ENCODE measurements around the gene C10orf53. TPM values are rescaled to one million over a fixed set of nuclear protein-coding genes. Genes with fewer than 3 reads are reported as not detected.

The C10orf53 gene
- total and polyA plus RNA-seq, 2 donors from 2014 or later: not detected

- Histone ChIP-seq H3K27ac (ENCODE audit: low read depth in 2 of 2, low read length in 2 of 2) (no peak overlapping the region), H3K27me3 (ENCODE audit: control insufficient read depth, insufficient read depth, low read length) (peaks cover 2% of the 10 kb centered on the region), H3K4me3 (ENCODE audit: low read length in 3 of 3) (no peak overlapping the region), H3K9me3 (ENCODE audit: control insufficient read depth in 2 of 3, insufficient read depth in 1 of 3, low read length in 3 of 3) (peaks cover 0 to 3% (median 0%) of the 10 kb centered on the region in 3 donors), H3K36me3 (ENCODE audit: control insufficient read depth in 2 of 3, insufficient read depth in 3 of 3, low read length in 3 of 3) (no peaks in the 10 kb centered on the region), H3K4me1 (ENCODE audit: control insufficient read depth in 2 of 3, insufficient read depth in 2 of 3, low read depth in 1 of 3, low read length in 3 of 3) (no peaks in the 10 kb centered on the region), H3K9ac (ENCODE audit: low read length in 3 of 3) (no peak overlapping the region)
- DNase-seq: no peak
- no peak for FAIRE-seq
- intact Hi-C loops (cut with DNase I): no loop called here
- TF ChIP-seq, protein P1, sequence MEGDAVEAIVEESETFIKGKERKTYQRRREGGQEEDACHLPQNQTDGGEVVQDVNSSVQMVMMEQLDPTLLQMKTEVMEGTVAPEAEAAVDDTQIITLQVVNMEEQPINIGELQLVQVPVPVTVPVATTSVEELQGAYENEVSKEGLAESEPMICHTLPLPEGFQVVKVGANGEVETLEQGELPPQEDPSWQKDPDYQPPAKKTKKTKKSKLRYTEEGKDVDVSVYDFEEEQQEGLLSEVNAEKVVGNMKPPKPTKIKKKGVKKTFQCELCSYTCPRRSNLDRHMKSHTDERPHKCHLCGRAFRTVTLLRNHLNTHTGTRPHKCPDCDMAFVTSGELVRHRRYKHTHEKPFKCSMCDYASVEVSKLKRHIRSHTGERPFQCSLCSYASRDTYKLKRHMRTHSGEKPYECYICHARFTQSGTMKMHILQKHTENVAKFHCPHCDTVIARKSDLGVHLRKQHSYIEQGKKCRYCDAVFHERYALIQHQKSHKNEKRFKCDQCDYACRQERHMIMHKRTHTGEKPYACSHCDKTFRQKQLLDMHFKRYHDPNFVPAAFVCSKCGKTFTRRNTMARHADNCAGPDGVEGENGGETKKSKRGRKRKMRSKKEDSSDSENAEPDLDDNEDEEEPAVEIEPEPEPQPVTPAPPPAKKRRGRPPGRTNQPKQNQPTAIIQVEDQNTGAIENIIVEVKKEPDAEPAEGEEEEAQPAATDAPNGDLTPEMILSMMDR (IDR thresholded peaks at IDR 0.05; ENCODE audit: borderline replicate concordance, extremely low read depth, insufficient read depth): no peak
These were observed 17.2 kb upstream of the C10orf53 start for GRCh38 chr10:49662169-49662830.

GRCh38 chr10:49663596-49663995 is 15.9 kb upstream of the C10orf53 start:
- H3K9me3 ChIP-seq (ENCODE audit: control insufficient read depth in 2 of 3, insufficient read depth in 1 of 3, low read length in 3 of 3): peaks cover 0 to 3% (median 0%) of the 10 kb centered on the region in 3 donors
- no peaks in the 10 kb centered on the region for H3K4me1 ChIP-seq (ENCODE audit: control insufficient read depth in 2 of 3, insufficient read depth in 2 of 3, low read depth in 1 of 3, low read length in 3 of 3)
- no peak overlapping the region for H3K9ac ChIP-seq (ENCODE audit: low read length in 3 of 3)
- intact Hi-C loops (cut with DNase I): no loop called here
- no peak overlapping the region for H3K27ac ChIP-seq (ENCODE audit: low read depth in 2 of 2, low read length in 2 of 2)
- no peak for DNase-seq
- no peaks in the 10 kb centered on the region for H3K36me3 ChIP-seq (ENCODE audit: control insufficient read depth in 2 of 3, insufficient read depth in 3 of 3, low read length in 3 of 3)
- peaks cover 5% of the 10 kb centered on the region for H3K27me3 ChIP-seq (ENCODE audit: control insufficient read depth, insufficient read depth, low read length)
- TF ChIP-seq, protein P1 (IDR thresholded peaks at IDR 0.05; ENCODE audit: borderline replicate concordance, extremely low read depth, insufficient read depth): no peak
- FAIRE-seq: no peak
- H3K4me3 ChIP-seq (ENCODE audit: low read length in 3 of 3): no peak overlapping the region

DNA sequence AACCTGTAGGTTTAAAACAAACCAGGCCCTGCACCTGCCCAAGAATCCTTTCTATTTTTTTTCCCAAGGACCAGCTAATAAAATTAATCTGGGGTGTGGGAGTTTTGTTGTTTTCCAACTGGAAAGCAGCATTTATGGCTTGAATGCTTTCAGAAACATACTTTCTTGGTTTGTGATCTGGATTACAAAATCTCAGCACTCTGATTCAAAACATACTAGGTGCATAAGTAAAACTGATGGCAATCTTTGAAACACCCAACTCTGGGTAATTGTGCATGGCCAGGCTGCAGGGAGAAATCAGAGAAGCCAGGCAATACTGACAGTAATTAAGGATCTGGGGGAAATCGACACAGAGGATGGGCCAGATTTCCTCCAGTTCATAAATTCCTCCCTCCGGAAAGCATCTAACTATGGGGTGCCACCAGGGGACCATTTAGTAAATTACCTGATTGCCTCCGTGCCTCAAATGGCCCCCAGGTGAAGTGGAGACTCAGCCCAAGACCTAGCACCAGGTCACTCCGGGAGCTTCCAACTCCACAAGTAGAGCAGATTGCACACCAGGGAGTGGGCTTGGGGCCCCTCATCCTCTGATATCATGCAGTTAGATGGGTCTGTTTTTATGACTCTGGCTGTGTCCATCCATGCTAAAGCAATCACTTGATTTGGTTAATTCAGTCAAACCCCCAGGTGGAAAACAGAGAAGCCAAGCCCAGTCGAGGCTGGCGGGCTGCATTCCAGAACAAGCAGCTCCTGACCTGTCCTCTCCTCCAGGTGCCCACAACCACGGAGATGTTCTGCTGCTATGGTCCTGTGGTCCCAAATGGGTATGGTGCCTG is 15.2 kb upstream of the C10orf53 start:
- Histone ChIP-seq H3K4me3 (ENCODE audit: low read length in 3 of 3) (no peak overlapping the region), H3K27ac (ENCODE audit: low read depth in 2 of 2, low read length in 2 of 2) (no peak overlapping the region), H3K9ac (ENCODE audit: low read length in 3 of 3) (no peak overlapping the region), H3K36me3 (ENCODE audit: control insufficient read depth in 2 of 3, insufficient read depth in 3 of 3, low read length in 3 of 3) (no peaks in the 10 kb centered on the region), H3K27me3 (ENCODE audit: control insufficient read depth, insufficient read depth, low read length) (peaks cover 5% of the 10 kb centered on the region), H3K9me3 (ENCODE audit: control insufficient read depth in 2 of 3, insufficient read depth in 1 of 3, low read length in 3 of 3) (no peaks in the 10 kb centered on the region), H3K4me1 (ENCODE audit: control insufficient read depth in 2 of 3, insufficient read depth in 2 of 3, low read depth in 1 of 3, low read length in 3 of 3) (no peaks in the 10 kb centered on the region)
- intact Hi-C loops (cut with DNase I): no loop called here
- DNase-seq: no peak
- TF ChIP-seq, protein P1 (IDR thresholded peaks at IDR 0.05; ENCODE audit: borderline replicate concordance, extremely low read depth, insufficient read depth): no peak
- FAIRE-seq: no peak
